OCI-LY3 (cell line): ENCODE results near the gene EFCAB10.

Experiments used
- H2AFZ ChIP-seq: fragments of 200-600, 300-600 bp; shearing (Covaris generic); 2 replicates; pipeline ENCODE4 v1.6.0; 2014; ENCODE audit warnings: antibody characterized with exemption, low read depth, low read length
- H3K27ac ChIP-seq: fragments of 200-600, 300-600 bp; sonication (generic); 2 replicates; pipeline ENCODE4 v1.5.1; 2014; ENCODE audit warnings: mild to moderate bottlenecking, low read length, moderate library complexity, mixed read lengths
- H3K27me3 ChIP-seq: fragments of 200-600, 300-600 bp; sonication (generic); 2 replicates; pipeline ENCODE4 v1.6.1; 2014; ENCODE audit warnings: low read depth, low read length, mixed read lengths
- H3K36me3 ChIP-seq: fragments of 200-600, 300-600 bp; sonication (generic); replicated peaks from 2 replicates; pipeline ENCODE3; 2014; ENCODE audit warnings: low read depth, low read length, mixed read lengths
- H3K4me1 ChIP-seq: fragments of 300-600, 200-600 bp; sonication (generic); 2 replicates; pipeline ENCODE4 v1.6.1; 2014; ENCODE audit warnings: low read length, mixed read lengths
- H3K4me2 ChIP-seq: fragments of 200-600, 300-600 bp; sonication (generic); 2 replicates; pipeline ENCODE4 v1.6.1; 2014; ENCODE audit warnings: low read length, mixed read lengths
- H3K4me3 ChIP-seq: fragments of 300-600, 200-600 bp; sonication (generic); 2 replicates; pipeline ENCODE4 v1.5.1; 2014; ENCODE audit warnings: antibody characterized with exemption, mild to moderate bottlenecking, low read length, moderate library complexity
- H3K79me2 ChIP-seq: fragments of 300-600, 200-600 bp; shearing (Covaris generic); 2 replicates; pipeline ENCODE4 v1.6.1; 2014; ENCODE audit warnings: mild to moderate bottlenecking, low read length, mixed read lengths
- H3K9ac ChIP-seq: fragments of 300-600, 200-600 bp; shearing (Covaris generic); 2 replicates; pipeline ENCODE4 v1.6.0; 2014; ENCODE audit warnings: mild to moderate bottlenecking, low read length, moderate library complexity
- H3K9me3 ChIP-seq: fragments of 200-600, 300-600 bp; shearing (Covaris generic); 2 replicates; pipeline ENCODE4 v1.6.1; 2014; ENCODE audit warnings: low read length, mixed read lengths; ENCODE audit not compliant: insufficient read depth
- H4K20me1 ChIP-seq: fragments of 200-600, 300-600 bp; sonication (generic); 2 replicates; pipeline ENCODE4 v1.6.1; 2016; ENCODE audit warnings: low read length, mixed read lengths; ENCODE audit not compliant: insufficient read depth
- CTCF ChIP-seq: fragments of 200-600, 300-600 bp; sonication (generic); IDR thresholded peaks from 2 replicates; pipeline ENCODE4 v1.5.1; 2014; ENCODE audit warnings: antibody characterized with exemption, low read length, low read depth
- EZH2phosphoT487 ChIP-seq: fragments of 200-600 bp; shearing (Covaris generic); IDR thresholded peaks from 2 replicates; pipeline ENCODE4 v1.6.1; 2018; ENCODE audit warnings: antibody characterized with exemption, mixed run types, low read depth

Gene EFCAB10

GRCh38 chr7:105571891-105572290, 9.4 kb downstream of the EFCAB10 start:
- Histone ChIP-seq H3K27ac (no peak overlapping the region), H3K79me2 (no peaks in the 10 kb centered on the region), H3K4me2 (no peak overlapping the region), H3K27me3 (no peaks in the 10 kb centered on the region), H4K20me1 (no peaks in the 10 kb centered on the region), H3K4me3 (no peak overlapping the region), H3K4me1 (no peaks in the 10 kb centered on the region), H3K9ac (no peak overlapping the region), H3K9me3 (no peaks in the 10 kb centered on the region), H2AFZ (no peak overlapping the region), H3K36me3 (peaks cover 24% of the 10 kb centered on the region)
- TF ChIP-seq CTCF (no peak), EZH2phosphoT487 (no peak)

- no peak overlapping the region for H3K9ac ChIP-seq
- H3K9me3 ChIP-seq, result no peaks in the 10 kb centered on the region
- no peaks in the 10 kb centered on the region for H3K4me1 ChIP-seq
- H3K27me3 ChIP-seq, result no peaks in the 10 kb centered on the region
- H4K20me1 ChIP-seq, result no peaks in the 10 kb centered on the region
- no peak overlapping the region for H3K27ac ChIP-seq
- H2AFZ ChIP-seq, result no peak overlapping the region
- peaks cover 47% of the 10 kb centered on the region for H3K36me3 ChIP-seq
- no peak for TF ChIP-seq EZH2phosphoT487
- no peak for TF ChIP-seq CTCF
- H3K4me3 ChIP-seq, result no peak overlapping the region
- no peaks in the 10 kb centered on the region for H3K79me2 ChIP-seq
- no peak overlapping the region for H3K4me2 ChIP-seq
These were observed 13.5 kb downstream of the EFCAB10 start for GRCh38 chr7:105567821-105568220.

- no peaks in the 10 kb centered on the region for H4K20me1 ChIP-seq
- no peak overlapping the region for H3K4me3 ChIP-seq
- TF ChIP-seq EZH2phosphoT487, result no peak
- no peak for TF ChIP-seq CTCF
- no peak overlapping the region for H2AFZ ChIP-seq
- H3K36me3 ChIP-seq, result peaks cover 45% of the 10 kb centered on the region
- H3K27ac ChIP-seq, result no peak overlapping the region
- no peaks in the 10 kb centered on the region for H3K9me3 ChIP-seq
- no peaks in the 10 kb centered on the region for H3K27me3 ChIP-seq
- H3K9ac ChIP-seq, result no peak overlapping the region
- no peaks in the 10 kb centered on the region for H3K4me1 ChIP-seq
- no peaks in the 10 kb centered on the region for H3K79me2 ChIP-seq
- H3K4me2 ChIP-seq, result no peak overlapping the region
These were observed 14.3 kb downstream of the EFCAB10 start for GRCh38 chr7:105567024-105567423.

- Histone ChIP-seq H3K9me3 (no peaks in the 10 kb centered on the region), H4K20me1 (no peaks in the 10 kb centered on the region), H3K4me2 (no peak overlapping the region), H3K36me3 (peaks cover 45% of the 10 kb centered on the region), H3K79me2 (no peaks in the 10 kb centered on the region), H3K27ac (no peak overlapping the region), H3K4me1 (no peaks in the 10 kb centered on the region), H2AFZ (no peak overlapping the region), H3K4me3 (no peak overlapping the region), H3K9ac (no peak overlapping the region), H3K27me3 (no peaks in the 10 kb centered on the region)
- TF ChIP-seq EZH2phosphoT487, result no peak
These were observed 16.1 kb downstream of the EFCAB10 start for GRCh38 chr7:105565190-105565589.

GRCh38 chr7:105559926-105560325, 21.4 kb downstream of the EFCAB10 start:
- no peaks in the 10 kb centered on the region for H3K9me3 ChIP-seq
- TF ChIP-seq EZH2phosphoT487, result no peak
- no peak for TF ChIP-seq CTCF
- no peak overlapping the region for H2AFZ ChIP-seq
- no peaks in the 10 kb centered on the region for H4K20me1 ChIP-seq
- no peak overlapping the region for H3K4me3 ChIP-seq
- no peak overlapping the region for H3K9ac ChIP-seq
- no peaks in the 10 kb centered on the region for H3K79me2 ChIP-seq
- no peak overlapping the region for H3K27ac ChIP-seq
- H3K36me3 ChIP-seq, result peaks cover 33% of the 10 kb centered on the region
- no peaks in the 10 kb centered on the region for H3K4me1 ChIP-seq
- H3K27me3 ChIP-seq, result no peaks in the 10 kb centered on the region
- H3K4me2 ChIP-seq, result no peak overlapping the region
